GM08714 (cell line): ENCODE results near the gene GTF3C1.
"Not testable (repeated sequence)": the region's sequence is repeated elsewhere in the genome, so short reads cannot be mapped to it uniquely, and the experiment has no call there.

Source experiments
- H3K4me3 ChIP-seq: fragments of 200-500 bp; sonication (Bioruptor generic); 2 replicates; pipeline ENCODE4 v1.5.1; 2014; ENCODE audit warnings: mild to moderate bottlenecking, low read length, inconsistent platforms
- ZNF274 ChIP-seq: IDR thresholded peaks from 2 replicates; pipeline ENCODE4 v1.6.1; 2012; ENCODE audit warnings: mild to moderate bottlenecking, low read depth, low read length

The GTF3C1 gene

DNA sequence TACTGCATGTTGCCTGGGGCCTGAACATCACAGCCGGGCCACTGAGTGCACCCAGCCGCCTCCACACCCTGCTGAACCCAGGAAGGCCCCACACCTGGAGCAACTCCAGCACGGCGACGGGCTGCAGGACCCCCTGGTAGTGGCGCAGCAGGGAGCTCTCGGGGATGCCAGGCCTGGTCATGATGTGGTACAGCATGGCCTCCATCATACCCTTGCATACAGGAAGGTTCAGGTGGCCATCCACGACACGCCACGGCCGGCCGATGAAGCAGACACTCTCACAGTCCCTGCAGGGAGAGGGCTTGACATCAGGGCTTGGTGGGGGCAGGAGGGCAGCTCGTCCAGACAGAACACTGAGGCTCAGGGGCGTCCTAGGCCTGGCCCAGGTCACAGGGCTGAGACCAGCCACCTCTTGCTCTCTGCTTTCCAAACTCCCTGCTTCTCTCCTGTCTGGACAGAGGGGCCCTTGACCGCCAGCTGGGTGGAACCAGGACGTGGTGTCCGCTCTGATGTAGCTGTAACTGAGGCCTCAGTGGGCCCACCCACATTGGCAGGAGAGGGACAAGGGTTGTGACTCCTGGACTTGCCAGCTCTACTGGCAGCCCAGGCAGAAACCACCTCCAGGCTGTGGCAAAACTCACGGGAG, 87.4 kb downstream of the GTF3C1 start:
- TF ChIP-seq ZNF274, result no peak
- H3K4me3 ChIP-seq, result no peak overlapping the region

DNA sequence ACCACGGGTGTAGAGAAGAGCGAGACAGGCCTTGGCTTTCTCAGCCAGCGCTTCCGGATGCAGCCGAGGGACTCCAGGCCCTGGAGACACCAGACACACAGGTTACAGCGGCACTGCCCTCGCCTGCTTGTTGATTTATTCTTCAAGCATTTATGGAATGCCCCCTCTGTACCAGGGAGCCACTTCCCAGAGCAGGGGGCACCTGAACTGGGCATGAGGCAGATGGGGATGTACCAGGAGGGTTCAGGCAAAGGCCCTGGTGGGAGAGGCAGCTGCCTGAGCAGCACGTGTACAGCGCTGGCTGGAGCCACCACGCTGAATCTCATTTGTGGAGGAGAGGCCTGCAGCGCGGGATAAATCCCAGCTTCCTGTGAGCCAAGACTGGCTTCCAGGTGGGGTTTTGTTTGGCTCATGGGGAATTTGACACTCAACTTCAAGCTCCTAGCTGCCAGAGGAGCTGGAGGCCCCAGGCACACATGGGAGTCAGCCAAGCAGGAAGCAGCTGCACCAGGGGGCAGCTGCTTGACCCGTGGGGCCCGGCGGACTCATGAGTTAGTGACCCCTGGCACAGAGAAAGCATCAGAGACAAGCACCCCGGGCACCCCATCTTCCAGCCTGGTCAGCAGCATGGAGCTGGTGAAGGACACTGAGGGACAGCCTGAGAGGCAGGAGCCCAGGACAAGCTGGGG, 88.1 kb downstream of the GTF3C1 start:
- H3K4me3 ChIP-seq, result no peak overlapping the region
- no peak for TF ChIP-seq ZNF274

DNA sequence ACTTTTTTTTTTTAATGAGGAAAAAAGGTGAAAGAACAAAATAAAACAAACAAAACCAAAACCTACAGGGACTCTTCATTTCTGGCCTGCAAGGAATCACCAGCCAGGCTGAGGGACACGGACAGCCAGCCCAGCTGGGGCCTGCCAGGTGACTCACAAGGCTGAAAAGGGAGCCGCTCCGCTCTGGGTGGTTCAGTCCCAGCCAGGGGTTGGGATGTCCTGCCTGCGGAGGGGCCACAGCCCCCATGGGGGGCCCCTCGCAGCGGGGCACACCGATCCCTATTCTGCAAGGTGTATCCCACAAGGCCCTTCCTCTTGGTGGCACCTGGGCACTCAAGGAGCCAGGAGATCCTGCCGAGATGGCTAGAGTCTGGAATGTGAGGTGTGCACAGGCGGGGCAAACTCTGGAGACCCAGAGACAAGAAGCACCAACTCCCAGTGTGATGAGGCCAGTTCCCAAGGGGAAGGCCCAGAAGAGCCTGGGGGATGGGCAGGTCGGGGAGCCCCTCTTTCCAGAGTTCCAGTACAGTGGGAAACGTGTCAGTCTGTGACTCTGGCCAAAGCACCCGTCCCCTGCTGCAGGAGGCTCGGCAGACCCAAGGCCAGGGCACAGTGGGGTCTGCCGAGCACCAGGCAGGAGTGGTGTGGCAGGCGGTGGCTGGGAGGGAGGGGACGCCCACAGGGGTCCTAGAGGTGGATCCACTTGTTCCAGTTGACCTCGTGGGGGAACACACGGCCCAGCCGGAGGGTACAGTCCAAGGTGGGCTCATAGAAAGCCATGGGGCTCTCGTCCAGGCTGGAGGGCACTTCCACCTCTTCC, 88.8 kb downstream of the GTF3C1 start:
- TF ChIP-seq ZNF274, result no peak
- no peak overlapping the region for H3K4me3 ChIP-seq

DNA sequence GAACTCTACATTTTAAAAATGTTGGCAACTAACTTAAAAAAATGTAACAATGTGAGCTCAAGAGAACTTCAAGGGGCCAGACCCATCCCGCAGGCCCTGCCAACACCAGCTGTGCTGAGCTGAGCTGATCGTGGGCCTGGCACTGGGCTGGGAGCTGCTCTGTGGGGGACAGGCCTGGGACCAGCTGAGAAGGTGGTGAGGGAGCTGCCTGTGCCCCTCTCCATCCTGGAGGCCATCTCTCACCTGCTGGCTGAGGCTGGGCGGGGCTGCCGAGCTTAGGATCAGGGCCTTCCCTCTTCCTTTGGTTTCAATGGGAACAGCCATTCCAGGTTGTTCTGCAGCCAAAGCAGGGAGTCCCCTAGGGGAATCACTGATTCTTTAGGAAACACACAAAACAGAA, 89.5 kb downstream of the GTF3C1 start:
- no peak overlapping the region for H3K4me3 ChIP-seq
- TF ChIP-seq ZNF274, result no peak

DNA sequence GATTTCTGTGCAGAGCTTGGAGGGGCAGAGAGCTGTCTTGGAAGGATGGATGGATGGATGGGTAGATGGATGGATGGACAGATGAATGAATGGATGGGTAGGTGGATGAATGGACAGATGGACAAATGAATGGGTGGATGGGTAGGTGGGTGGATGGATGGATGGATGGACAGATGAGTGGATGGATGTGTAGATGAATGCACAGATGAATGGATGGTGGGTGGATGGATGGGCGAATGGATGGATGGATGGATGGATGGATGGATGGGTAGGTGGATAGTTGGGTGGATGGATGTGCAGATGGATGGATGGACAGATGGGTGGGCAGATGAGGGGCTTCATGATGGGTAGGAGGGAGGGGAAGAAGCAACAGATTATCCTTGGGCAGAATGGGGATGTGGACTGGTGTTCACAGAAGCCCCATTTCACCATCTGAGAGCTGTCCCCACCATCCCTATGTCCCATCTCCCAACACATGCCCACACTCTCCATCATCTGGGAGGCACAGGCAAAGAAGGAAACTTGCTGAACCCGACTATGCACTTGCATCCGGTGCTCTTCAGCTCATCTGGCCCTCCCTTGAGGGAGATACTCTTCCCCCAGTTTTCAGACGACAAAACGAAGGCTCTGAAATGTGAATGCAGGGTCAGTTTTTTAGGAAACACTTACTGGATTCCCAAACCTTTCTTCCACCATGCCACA, 90.6 kb downstream of the GTF3C1 start:
- no peak overlapping the region for H3K4me3 ChIP-seq
- TF ChIP-seq ZNF274, result no peak

DNA sequence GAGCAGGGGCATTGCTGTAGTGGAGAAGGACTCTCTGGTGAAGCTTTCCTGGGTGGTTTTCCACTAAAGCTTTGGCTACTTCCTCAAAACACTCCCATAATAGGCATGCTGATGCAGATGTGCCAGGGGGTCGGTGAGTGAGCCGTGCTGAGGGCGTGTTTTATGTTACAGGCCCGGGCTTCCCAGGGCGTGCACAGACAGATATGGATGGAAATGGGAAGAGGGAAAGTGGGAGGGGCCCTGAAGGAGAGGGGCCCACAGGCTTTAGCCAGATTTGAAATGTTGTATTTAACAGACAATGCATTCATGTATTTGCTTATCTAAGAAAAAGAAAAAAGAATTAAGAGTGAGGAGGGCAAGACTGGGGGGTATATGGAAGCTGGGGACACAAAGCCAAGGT, 91.5 kb downstream of the GTF3C1 start:
- TF ChIP-seq ZNF274, result no peak
- H3K4me3 ChIP-seq, result no peak overlapping the region

DNA sequence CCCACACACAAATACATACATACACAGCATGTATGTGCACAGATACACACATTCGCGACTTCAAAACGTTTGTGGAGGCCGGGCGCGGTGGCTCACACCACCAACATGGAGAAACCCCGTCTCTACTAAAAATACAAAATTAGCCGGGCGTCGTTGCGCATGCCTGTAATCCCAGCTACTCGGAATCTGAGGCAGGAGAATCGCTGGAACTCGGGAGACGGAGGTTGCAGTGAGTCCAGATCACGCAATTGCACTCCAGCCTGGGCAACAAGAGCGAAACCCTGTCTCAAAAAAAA, 92.2 kb downstream of the GTF3C1 start:
- not testable (repeated sequence) for H3K4me3 ChIP-seq

DNA sequence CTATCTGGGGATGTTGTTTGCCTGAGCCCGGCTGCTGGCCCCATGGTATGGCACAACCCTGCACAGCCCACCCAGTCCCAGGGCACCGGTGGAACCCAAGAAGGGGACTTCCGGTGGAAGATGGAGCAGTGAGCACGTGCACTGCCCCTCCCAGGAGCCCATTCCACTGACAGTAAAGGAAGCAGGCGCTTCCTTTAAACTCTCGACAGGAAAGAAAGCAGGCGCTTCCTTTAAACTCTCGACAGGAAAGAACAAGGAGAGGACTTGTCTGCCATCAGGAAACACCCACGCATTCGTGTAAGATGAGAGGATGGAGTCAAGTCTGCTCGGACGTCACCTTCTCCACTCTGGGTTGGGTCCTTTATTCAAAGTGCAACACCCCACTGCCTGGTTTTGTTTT, 94.0 kb downstream of the GTF3C1 start:
- no peak for TF ChIP-seq ZNF274

DNA sequence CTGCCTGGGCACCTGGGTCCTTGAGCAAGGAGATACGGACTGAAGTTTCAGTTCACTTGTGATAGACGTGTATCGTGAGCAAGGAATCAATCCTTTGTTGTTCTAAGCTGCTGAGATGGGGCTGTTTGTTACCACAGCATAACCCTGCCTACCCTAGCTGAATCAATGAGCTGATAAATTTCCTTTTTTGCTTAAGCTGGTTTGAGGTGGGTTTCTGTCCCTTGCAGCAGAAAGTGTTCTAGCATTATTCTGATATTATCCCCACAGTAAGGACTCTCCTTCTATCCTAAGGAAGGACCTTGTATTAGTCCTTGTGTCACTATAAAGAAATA, 96.3 kb downstream of the GTF3C1 start:
- H3K4me3 ChIP-seq, result no peak overlapping the region
- TF ChIP-seq ZNF274, result no peak

More for the DNA sequence above, 94.0 kb downstream of the GTF3C1 start:
- no peak overlapping the region for H3K4me3 ChIP-seq

DNA sequence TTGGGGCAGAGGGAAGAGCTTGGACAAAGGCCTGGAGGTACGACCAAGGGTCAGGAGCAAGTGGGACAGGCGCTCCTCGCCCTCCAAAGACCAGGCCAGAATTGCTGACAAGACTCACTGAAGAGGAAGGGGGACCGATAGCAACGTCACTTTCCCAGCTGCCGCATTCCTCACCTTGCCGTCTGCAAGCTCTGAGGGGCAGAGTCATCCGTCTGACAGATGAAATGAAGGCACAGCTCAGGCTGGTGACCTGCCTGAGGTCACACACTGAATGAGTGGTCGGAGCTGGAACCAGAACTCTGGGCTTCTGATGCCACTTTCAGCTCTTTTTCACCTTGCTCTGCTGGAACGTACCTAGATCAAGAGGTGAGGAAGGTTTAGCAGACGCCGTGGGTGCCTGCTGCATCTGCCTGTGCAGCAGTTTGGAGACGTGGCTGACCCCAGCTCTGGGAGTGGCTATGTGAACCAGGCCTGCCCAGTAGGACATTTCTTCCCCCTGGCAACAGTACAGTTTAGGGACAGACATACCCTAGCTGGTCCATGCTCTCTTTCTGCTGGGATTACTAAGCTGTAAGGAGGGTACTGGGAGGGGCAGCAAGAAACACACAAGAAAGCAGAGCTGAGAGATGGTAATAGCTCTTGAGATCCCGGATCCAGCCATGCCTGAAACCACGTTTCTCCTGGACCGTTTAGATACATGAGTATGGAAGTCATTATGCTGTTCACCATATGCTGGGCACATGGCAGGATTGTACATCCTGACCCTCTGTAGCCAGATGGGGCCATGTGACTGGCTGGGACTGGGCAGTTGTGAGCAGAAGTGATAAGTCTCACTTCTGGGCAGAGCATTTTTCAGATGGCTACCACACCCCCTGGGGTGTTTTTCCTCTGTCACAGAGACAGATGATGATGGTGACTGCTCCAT, 96.9 kb downstream of the GTF3C1 start:
- H3K4me3 ChIP-seq, result no peak overlapping the region
- no peak for TF ChIP-seq ZNF274

DNA sequence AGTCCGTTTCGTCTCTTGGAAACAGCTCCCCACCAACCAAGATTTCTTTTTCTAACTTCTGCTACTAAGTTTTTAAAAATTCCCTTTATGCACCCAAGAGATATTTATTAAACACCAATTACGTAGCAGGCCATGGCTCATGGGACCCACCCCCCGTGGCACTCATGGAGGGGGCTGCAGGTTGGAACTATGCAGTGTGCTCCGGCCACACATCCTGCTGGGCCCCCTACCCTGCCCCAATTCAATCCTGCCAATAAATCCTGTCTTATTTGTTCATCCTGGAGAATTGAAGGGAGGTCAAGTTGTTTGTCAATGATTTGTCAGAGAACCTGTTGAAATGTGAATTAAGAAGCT, 99.5 kb downstream of the GTF3C1 start:
- no peak overlapping the region for H3K4me3 ChIP-seq
- no peak for TF ChIP-seq ZNF274

DNA sequence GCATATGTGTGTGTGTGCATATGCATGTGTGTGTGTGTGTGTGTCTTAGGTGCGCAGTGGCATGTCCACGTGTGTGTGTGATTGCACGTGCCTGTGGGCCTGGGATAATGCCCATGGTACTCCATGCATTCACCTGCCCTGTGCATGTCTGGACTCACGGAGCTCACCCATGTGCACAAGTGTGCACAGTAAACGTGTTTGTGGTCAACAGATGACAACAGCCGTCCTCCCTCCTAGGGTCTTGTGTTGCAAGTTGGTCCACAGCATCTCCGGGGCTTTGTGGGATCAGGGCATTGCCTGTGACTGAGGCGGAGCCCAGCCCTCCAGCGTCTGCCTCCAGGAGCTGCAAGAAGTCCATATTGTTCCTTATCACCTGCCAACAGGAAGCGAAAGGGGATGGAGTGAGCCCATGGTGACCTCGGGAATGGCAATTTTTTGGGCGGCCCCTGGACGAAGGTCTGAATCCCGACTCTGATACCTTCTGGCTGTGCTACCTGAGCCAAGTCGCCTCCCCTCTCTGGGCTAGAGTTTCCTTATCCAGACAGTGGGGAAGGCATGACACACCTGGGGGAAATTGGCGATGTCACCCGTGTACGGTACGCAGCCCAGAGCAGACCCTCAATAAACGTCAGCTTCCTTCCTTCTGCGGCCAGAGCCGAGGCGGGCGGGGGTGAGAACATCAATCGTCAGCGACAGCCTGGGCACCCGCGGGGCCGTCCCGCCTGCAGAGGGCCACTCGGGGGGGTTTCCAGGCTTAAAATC, 100.1 kb downstream of the GTF3C1 start:
- no peak for TF ChIP-seq ZNF274
- no peak overlapping the region; the same call in 1 of the 2 replicates for H3K4me3 ChIP-seq

DNA sequence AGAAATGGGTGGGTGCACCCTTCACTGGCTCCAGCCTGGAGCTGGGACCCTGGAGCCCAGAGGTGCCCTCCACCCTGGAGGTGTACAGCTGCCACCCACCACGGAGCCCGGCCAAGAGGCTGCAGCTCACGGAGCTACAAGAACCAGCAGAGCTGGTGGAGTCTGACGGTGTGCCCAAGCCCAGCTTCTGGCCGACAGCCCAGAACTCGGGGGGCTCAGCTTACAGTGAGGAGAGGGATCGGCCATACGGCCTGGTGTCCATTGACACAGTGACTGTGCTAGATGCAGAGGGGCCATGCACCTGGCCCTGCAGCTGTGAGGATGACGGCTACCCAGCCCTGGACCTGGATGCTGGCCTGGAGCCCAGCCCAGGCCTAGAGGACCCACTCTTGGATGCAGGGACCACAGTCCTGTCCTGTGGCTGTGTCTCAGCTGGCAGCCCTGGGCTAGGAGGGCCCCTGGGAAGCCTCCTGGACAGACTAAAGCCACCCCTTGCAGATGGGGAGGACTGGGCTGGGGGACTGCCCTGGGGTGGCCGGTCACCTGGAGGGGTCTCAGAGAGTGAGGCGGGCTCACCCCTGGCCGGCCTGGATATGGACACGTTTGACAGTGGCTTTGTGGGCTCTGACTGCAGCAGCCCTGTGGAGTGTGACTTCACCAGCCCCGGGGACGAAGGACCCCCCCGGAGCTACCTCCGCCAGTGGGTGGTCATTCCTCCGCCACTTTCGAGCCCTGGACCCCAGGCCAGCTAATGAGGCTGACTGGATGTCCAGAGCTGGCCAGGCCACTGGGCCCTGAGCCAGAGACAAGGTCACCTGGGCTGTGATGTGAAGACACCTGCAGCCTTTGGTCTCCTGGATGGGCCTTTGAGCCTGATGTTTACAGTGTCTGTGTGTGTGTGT, 100.9 kb downstream of the GTF3C1 start:
- TF ChIP-seq ZNF274, result no peak

More for the DNA sequence above, 100.9 kb downstream of the GTF3C1 start:
- H3K4me3 ChIP-seq, result no peak overlapping the region
